ENCODE results near the gene LIMA1.
"Not testable (repeated sequence)": the region's sequence is repeated elsewhere in the genome, so short reads cannot be mapped to it uniquely, and the experiment has no call there.

Gene LIMA1

DNA sequence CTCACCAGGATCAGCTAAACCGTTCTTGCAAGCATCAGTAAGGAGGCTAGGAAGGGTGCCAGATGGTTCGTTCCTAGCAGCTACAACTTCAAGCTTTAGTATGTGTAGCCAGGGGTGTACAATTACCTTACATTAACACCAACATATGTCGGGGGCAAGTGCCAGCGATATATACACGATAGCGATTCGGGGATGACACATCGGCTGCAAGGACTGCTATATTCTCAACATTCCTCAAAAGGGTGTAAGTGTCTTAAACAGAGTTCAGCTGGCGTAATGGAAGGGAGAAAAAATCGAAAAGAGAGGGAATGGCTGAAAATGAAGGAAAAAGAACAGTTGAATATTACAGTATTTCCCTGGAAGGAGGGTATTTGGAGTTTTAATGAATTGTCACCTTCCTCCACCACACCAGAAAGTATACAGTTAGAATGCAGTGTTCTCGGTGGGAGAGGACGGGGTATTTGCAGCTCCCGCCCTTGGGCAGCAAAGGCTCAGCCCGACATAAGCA is 545 bp downstream of the LIMA1 start:
- DNase-seq = no peak

DNA sequence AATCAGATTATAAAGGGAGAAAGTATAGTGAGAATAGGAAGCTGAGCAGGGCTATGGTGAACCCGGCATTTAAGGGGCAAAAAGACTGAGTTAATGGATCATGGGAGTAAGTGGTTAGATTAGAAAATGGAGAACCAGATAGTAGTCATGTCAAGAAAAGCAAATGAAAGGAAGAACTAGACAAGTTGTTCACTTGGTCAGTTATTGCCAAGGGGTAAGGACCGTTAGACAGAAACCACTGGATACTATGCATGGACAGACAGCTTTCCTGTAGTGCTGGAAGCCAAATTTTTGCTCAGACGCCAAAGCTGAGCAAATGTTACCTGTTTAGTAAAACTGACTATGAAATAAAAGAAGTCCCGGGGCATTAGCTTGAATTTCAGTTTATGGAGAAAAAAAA is 3.8 kb downstream of the LIMA1 start:
- DNase-seq = no peak

DNA sequence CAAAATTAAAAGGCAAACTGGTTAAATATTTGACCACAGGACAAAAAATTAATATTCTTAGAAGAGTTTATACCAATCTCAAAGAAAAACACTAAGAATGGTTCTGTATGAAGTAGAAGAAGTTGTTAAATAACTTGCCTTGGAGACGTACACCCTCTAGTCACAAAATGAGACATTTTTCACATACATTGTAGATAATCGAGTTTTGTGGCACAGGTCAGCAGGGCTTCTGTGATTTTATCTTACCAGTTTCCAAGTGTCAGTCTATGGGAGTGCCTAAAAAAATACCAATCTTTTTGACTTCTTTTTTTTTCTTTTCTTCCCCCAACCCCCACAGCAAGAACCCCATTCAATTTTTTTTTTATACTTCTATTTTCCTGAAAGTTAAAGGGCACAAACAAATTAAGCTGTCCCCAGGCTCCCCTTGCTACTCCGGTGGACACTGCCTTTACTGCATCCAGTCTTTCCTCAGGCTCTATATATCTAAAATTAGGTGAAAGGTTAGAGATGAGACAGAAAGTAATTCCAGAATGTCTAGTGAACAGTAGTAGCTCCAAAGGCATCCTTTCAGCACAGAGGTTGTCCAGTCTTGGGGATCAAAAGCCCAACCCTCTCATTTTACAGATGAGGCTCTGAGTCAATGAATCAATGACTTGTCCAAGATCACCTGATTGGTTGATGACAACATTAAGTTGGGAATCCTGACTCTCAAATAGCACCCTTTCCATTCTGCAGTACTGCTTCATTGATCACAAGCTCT is 6.2 kb downstream of the LIMA1 start:
- no peak for DNase-seq

DNA sequence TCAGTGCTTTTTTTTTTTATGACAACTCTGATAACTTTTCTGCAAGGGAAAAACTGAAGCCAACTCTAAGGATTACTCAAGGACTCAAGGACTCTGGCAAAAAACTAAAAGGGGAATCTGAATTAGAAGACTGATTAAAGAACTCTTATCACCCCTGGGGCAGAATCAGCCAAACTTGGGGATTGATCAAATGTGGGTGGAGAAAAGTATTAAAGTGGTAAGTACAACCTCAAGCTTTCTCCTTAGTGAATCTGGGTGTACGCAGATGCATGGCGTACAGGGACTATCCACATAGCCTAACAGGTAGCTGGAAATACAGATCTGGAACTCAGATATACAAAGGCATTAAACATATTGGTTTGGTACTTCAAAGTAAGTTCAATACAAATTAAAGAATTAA is 7.3 kb downstream of the LIMA1 start:
- no peak for DNase-seq

DNA sequence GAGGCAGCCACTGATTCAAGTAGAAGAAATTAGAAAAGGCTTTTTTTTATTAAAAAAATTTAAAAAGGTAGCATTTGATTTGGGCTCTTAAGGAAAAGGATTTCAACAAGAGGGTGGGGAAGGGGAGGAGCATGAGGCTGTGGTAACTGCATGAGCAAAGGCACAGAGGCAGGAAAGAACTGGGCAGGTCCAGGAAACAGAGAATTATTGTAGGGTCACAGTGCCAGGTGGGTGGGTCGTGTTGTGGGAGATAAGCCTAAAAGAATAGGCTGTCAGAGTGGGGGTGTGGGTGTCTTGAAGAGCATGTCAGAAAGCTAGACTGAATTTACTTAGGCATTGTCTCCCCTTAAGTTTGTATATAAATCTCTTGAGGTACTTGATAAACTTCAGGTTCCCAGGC is 7.8 kb downstream of the LIMA1 start:
- no peak for DNase-seq

DNA sequence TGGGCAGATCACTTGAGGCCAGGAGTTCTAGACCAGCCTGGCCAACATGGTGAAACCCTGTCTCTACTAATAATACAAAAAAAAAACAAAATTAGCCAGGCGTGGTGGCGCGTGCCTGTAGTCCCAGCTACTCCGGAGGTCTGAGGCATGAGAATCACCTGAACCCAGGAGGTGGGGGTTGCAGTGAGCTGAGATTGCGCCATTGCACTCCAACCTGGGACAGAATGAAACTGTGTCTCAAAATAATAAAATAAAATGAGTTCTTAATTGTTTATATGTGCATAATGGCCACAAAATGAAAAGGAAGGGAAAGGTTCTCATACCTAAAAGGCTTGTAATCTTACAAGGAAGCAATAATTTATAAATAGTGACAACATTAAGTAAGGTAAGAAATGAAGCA is 8.2 kb downstream of the LIMA1 start:
- not testable (repeated sequence) for DNase-seq

DNA sequence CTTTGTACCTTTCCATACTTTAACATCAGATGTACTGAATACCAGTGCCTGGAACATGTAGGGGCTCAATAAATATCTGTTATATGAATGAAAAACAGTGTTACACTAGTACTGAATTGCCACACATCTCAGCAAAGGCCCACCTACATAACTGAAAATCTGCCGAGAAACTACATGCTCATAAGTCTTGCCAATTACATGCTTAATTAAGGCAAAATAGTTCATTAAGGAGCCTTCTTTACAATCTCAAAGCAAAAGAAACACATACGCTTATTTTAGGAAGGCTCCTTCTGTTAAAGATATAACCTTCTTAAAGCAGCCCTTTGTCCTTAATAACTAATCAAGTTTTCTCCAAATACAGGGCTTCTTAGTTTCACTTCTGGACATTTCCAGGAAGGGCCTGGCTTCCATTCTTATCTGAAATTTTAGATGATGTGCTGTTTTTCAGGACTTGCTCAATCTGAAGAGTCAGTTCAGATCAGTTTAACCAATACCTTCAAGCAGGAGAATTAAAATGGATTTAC is 11.5 kb downstream of the LIMA1 start:
- DNase-seq = no peak

DNA sequence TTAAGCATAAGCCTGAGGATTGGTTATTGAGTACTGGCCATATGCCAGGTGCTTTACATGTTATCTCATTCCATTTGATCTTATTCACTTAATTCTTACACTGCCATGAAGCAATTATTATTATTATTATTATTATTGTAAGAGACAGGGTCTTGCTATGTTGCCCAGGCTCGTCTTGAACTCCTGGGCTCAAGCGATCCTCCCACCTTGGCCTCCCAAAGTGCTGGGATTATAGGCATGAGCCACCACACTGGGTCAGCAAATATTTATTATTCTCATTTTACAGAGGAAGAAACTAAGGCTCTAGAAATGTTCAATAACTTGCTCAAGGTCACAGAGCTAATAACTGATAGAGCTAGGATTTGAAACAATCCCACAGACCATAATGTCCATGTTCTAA is 14.8 kb downstream of the LIMA1 start:
- no peak for DNase-seq

DNA sequence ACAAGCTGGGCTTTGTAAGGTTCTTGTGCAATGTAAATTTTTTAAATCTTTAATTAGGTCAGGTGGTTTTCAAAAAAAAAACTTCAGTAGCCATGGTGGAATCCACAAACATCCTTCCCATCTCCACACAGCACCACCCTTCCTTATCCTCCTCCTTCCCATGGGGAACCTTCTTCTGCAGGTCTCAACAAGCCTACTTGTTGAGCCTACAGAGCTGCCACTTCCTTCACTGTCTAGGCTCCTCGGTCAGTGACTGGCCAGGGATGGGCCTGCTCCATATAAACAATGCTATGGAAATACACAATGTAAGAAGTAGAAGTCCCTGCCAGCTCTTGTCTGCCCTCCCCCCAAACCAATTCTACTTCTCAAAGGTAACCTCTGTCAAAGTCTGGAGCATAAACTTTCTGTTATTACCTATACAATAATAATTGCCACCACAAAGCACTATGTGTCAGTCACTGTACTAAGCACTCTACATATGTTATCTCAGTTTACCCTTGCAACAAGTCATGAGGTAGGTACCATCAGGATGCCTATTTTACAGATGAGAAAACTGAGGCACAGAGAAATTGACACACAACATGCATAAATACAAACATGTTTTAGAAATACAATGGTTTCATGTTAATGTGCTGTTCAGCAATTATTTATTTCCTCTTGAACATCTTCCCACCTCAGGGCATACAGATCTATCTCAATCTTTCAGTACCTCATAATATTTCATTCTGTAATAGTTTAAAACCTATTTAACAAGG is 17.4 kb downstream of the LIMA1 start:
- no peak for DNase-seq

DNA sequence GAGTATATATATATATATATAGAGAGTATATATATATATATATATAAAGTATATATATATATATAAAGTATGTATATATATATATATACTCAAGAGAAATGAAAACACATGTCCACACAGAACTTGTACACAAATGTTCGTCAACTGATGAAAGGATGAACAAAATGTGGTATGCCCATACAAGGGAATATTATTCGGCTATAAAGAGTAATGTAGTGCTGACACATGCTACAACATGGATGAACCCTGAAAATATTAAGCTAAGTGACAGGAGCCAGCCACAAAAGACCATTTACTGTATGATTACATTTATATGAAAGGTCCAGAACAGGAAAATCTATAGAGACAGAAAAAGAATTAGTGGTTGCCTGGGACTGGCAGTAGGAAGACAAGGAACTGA is 19.5 kb downstream of the LIMA1 start:
- no peak for DNase-seq

DNA sequence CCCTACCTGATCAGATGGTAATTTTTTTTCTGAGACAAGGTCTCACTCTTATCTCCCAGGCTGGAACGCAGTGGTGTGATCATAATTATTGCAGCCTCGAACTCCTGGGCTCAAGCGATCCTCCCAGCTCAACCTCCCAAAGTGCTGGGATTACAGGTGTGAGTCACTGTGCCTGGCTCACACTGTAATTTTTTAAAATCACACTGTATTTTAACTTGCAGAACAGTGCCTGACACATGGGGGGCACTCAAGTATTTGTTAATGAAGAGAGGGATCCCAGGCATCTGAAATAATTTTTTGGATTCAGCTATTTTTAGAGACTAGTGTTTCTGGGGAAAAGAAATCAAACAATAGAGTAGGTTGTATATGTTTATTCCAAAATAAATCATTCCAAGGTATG is 21.7 kb downstream of the LIMA1 start:
- no peak for DNase-seq

DNA sequence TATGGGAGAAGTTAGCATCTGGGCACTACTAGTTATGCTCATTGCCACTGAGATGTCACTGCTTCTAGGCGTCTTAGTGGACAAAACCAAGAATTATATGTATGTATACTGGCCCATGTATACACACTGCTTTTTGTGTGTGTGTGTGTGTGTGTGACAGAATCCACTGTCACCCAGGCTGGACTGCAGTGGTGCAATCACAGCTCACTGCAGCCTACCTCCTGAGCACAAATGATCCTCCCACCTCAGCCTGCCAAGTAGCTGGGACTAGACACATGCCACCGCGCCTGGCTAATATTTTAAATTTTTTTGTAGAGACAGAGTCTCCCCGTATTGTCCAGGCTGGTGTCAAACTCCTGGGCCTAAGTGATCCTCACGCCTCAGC is 25.2 kb downstream of the LIMA1 start:
- no peak for DNase-seq

DNA sequence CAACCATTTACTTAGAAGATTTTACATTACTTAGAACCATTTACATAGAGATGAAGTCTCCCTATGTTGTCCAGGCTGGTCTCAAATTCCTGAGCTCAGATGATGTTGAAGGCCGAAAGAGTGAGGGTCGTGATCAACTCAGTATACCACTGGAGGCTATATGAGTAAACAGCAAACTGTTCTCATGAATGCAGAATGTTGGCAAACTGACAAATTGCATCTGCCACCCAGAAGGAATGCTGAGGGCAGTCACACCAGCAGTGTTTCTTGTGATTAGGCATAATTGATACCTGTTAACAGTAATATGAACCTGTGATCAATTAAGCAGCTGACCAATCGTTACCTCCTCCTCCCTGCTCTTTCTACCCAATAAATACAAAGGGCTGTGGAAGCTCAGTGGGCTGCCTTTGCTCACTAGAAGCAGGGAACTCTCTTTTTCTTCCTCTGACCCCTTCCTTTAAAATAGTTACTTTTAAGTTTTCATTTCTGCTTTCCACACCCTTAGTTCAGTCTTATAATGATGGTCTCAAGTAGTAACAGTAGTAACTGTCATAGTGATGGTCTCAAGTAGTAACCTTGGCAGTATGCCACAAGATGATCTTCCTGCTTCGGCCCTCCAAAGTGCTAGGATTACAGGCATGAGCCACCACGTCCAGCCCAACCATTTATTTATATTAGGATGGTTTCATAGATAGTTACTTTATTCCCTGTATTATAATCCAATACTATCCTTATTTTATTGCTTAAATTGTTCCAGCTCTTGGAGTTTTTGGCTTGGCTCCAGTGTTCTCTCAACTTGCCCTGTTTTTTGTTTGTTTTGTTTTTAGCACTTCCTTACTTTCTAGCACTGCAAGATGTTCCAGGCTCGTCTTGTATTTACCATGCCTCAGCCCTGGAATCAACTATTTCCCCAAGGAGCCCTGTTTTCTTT is 25.8 kb downstream of the LIMA1 start:
- peak; percentile 3 for DNase-seq

DNA sequence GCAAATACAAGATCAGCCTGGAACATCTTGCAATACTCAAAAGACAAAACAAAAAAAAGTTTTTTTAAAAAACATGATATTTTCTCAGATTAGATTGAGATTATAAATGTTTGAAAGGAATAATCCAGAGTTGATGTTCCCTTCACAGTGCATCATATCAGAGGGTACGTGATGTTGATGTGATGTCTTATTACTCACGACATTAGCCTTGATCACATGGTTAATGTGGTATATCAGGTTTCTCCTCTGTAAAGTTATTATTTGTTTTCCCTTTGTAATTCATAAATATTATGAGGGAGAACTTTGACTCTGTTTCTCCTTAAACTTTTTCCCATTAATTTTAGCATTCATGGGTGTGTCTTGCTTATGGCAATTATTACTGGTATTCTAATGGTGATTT is 26.6 kb downstream of the LIMA1 start:
- DNase-seq = no peak

DNA sequence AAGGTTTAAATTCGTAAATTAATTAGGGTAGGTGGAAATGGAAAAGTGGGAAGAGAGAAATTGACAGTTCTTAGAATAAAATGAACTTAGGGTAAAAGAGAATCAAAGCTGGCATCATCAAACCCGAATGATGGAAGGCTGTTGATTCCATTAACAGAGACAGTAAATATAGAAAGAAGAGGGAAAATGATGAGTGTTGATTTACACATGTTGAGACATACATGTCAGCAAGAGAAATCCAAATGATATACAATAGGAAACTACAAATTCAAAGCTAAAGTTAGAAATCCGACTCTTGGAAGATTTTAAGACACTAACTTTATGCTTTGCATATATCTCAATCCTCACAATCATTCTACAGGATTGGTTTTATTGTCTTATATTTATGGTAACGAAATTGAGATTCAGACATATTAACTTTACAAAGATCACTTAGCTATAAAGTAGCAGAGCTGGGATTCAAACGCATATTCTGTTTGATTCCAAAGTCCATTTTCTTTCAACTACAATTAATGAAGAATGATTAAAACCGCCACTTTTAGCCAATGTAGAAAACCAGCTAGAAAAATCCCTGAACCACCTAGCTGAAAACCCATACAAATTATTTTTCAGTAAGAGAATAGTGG is 30.2 kb downstream of the LIMA1 start:
- no peak for DNase-seq

DNA sequence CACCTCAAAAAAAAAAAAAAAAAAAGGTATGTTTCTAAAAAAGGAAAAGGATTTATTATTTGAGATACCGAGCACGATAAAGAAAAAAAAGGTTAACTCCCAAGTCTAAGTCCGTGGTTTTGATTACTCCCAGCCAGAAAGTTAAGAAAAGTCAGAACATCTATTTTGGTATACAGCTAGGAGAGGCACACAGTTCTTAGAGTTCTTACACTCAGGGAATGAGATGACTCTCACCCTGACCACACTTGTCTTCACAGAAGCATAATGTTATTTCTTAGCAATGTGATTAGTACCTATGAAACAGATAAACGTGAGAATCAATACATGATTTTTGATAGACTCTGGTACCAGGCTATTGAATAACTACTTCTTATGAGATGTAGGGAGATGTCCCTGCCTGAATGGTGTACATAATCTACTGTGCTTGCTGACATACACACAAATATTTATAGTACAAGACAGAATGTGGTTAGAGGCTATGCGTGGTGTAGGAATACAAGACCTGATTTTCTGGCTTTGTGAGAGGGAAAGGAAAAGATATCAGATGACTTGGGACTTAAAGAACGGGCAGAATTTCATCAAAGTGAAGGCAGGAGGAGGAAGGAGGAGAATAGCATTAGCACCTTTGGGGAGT is 31.6 kb downstream of the LIMA1 start:
- no peak for DNase-seq

DNA sequence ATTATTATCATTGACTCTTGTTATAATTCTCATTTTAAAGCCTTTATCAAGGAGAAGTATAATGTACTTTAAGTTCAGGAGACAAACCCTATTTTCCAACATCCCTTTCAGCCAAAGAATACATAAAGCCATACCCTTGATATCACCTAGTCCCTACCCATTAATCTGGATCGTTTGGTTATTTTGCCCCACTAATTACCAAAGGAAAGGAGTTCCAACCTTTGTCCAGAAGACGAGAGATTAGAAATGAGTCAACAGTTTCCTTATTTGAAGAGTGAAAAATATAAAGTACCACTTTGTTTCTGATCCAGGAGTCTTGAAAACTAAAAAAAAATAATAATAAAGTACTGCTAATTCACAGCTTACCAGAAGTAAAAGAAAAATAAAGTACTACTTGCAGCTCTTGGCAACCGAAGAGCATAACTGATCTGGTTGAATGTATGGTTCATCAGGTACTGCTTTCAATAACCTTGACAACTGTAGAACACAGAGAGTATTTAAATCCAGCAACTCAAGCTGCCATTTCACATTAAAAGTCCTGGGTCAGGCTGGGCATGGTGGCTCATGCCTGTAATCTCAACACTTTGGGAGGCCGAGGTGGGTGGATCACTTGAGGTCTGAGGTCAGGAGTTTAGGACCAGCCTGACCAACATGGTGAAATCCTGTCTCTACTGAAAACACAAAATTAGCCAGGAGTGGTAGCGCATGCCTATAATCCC is 33.7 kb downstream of the LIMA1 start:
- no peak for DNase-seq

DNA sequence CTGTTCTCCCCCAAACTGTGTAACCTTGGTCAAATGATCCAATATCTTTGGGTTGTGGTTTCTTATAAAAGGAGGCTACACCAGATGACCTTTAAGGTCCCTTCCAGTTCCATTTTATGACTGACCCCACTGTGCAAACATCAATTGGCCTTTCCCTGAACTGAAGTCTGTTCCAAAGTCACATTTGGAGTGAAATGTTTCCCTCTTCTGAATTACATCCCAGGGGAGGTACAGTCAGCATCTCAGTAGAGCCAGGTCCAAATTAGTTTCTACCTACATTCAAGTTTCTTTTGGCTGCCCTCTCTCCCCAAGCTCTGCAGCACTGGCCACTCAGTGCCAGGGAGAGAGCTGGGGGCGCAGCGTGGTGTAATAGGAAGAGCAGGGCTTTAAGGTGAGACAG is 34.4 kb downstream of the LIMA1 start:
- DNase-seq = no peak

DNA sequence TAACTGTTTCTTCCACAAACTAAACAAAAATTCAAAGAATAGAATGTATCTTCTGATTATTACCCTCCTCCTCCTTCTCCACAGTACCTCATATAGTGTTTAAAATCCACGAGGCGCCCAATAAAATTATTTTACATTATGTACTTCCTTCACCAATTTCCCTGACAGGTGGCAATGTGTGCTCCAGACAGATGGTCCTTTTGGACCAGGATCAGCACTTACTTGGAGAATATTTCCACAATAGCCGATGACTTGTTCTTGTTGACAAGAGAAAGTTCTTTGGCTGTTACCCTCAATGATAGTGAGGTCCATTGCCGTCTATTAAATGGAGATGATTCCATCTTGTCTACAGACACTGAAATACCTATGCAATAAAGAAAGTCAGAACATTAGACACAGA is 34.9 kb downstream of the LIMA1 start:
- DNase-seq = peak; percentile 44

DNA sequence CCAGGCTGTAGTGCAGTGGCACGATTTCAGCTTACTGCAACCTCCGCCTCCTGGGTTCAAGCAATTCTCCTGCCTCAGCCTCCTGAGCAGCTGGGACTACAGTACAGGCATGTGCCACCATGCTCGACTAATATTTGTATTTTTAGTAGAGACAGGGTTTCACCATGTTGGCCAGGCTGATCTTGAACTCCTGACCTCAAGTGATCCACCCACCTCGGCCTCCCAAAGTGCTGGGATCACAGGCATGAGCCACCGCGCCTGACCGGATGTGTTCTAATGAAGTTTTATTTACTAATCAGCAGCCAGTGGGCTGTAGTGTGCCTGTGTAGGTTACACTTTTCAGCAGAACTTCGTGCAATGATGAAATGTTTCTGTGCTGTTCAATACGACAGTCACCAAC is 35.7 kb downstream of the LIMA1 start:
- not testable (repeated sequence) for DNase-seq

DNA sequence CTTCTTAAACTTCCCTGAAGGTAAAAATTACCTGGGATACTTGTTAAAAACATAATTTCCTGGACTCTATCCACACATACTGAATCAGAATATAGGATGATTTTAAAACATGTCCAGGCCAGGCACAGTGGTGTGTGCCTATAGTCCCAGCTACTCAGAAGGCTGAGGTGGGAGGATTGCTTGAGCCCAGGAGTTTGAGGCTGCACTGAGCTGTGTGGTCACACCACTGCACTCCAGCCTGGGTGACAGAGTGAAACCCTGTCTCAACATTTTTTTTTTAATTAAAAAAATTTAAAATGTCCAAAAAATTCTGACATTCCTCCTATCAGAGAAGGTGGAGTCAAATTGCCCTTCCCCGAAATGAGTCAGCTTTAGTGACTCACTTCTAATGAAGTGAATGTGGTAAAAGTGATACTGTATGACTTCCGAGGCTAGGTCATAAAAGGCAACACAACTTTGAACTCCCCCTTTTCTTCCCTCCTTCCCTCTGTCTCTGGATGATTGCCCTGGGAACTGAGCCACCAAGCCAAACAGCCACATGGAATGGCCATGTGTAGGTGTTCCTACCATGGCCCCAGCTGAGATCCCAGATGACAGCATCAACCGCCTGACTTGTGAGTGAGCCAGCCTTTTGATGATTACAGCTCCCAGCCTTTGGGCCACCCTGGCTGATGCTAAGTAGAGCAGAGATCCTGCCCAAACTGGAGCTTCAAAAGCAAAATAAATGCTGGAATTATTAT is 36.3 kb downstream of the LIMA1 start:
- DNase-seq = peak; percentile 79

All from NCI-H1694 (cell line).